ENCODE data around the gene KCTD18. TPM values are rescaled to one million over a fixed set of nuclear protein-coding genes. Genes with fewer than 3 reads are reported as not detected.

KCTD18 gene
- total RNA-seq, 1 experiment from 2014 or later, result 15.2 TPM

GRCh38 chr2:200455958-200456421 lies 53.9 kb downstream of the KCTD18 start:
- peak; percentile 61 for DNase-seq (ENCODE audit: low read depth)

- DNase-seq (ENCODE audit: low read depth), result peak; percentile 88
These were observed 54.7 kb downstream of the KCTD18 start for GRCh38 chr2:200454927-200455801.

- no peak for DNase-seq (ENCODE audit: low read depth)
These were observed 55.9 kb downstream of the KCTD18 start for GRCh38 chr2:200453853-200454534.

GRCh38 chr2:200453142-200453852 lies 56.6 kb downstream of the KCTD18 start:
- DNase-seq (ENCODE audit: low read depth), result no peak

- no peak for DNase-seq (ENCODE audit: low read depth)
These were observed 57.5 kb downstream of the KCTD18 start for GRCh38 chr2:200452377-200452776.

GRCh38 chr2:200451511-200451910 lies 58.4 kb downstream of the KCTD18 start:
- no peak for DNase-seq (ENCODE audit: low read depth)

- no peak for DNase-seq (ENCODE audit: low read depth)
These were observed 59.6 kb downstream of the KCTD18 start for GRCh38 chr2:200450288-200450687.

- DNase-seq (ENCODE audit: low read depth), result no peak
These were observed 60.7 kb downstream of the KCTD18 start for GRCh38 chr2:200449149-200449548.

- no peak for DNase-seq (ENCODE audit: low read depth)
These were observed 61.4 kb downstream of the KCTD18 start for GRCh38 chr2:200448455-200448854.

- peak; percentile 39 for DNase-seq (ENCODE audit: low read depth)
These were observed 62.6 kb downstream of the KCTD18 start for GRCh38 chr2:200447139-200447855.

GRCh38 chr2:200446612-200447011 lies 63.3 kb downstream of the KCTD18 start:
- DNase-seq (ENCODE audit: low read depth), result no peak

GRCh38 chr2:200445284-200445683 lies 64.6 kb downstream of the KCTD18 start:
- no peak for DNase-seq (ENCODE audit: low read depth)

GRCh38 chr2:200444530-200444929 lies 65.3 kb downstream of the KCTD18 start:
- DNase-seq (ENCODE audit: low read depth), result no peak

- DNase-seq (ENCODE audit: low read depth), result no peak
These were observed 66.0 kb downstream of the KCTD18 start for GRCh38 chr2:200443916-200444315.

- DNase-seq (ENCODE audit: low read depth), result no peak
These were observed 66.5 kb downstream of the KCTD18 start for GRCh38 chr2:200443376-200443775.

GRCh38 chr2:200442471-200442870 lies 67.4 kb downstream of the KCTD18 start:
- DNase-seq (ENCODE audit: low read depth), result peak; percentile 40

- DNase-seq (ENCODE audit: low read depth), result no peak
These were observed 69.9 kb downstream of the KCTD18 start for GRCh38 chr2:200439981-200440380.
